PC-9 (cell line): ENCODE data around the gene PTPRD. TPM values are rescaled to one million over a fixed set of nuclear protein-coding genes. Genes with fewer than 3 reads are reported as not detected.

Experiments used
- BruUV-seq: library from RNA; stranded (reverse); fragments of 400-500 nt; replicated peaks from 2 replicates; lab custom pipeline; 2021; lab: Mats Ljungman, UMichigan
- CTCF ChIA-PET: fragments of 300-600 bp; sonication (Branson Sonifier 250); formaldehyde crosslinking; loops from one replicate; lab custom pipeline; 2022; ENCODE audit warnings: antibody characterized with exemption; lab: Charles Lee
- POLR2A ChIA-PET: fragments of 300-600 bp; sonication (Branson Sonifier 250); formaldehyde crosslinking; loops from one replicate; lab custom pipeline; 2022; ENCODE audit warnings: antibody characterized with exemption; ENCODE audit not compliant: unreplicated experiment; lab: Charles Lee
- DNase-seq, 2 experiments: peaks; one replicate each; pipeline versions ENCODE4 v3.0.0 to v3.0.0-alpha.2; 2015 to 2022; ENCODE audit warnings: mixed read lengths in 1 of 2
- H2AFZ ChIP-seq: fragments of 200-600 bp; sonication (generic); 2 replicates; pipeline ENCODE4 v1.8.1; 2017; ENCODE audit warnings: antibody characterized with exemption
- H3F3A ChIP-seq: fragments of 200-600 bp; sonication (generic); 2 replicates; pipeline ENCODE4 v1.8.1; 2017; ENCODE audit warnings: antibody characterized with exemption, mild to moderate bottlenecking, low read depth; ENCODE audit not compliant: insufficient read depth
- H3K27ac ChIP-seq: fragments of 200-600 bp; sonication (generic); 2 replicates; pipeline ENCODE4 v1.6.1; 2016; ENCODE audit warnings: mixed run types
- H3K27me3 ChIP-seq: fragments of 200-600 bp; sonication (generic); 2 replicates; pipeline ENCODE4 v1.6.1; 2016; ENCODE audit warnings: low read depth, mixed run types; ENCODE audit not compliant: insufficient read depth
- H3K36me3 ChIP-seq: fragments of 200-600 bp; sonication (generic); 2 replicates; pipeline ENCODE4 v1.6.1; 2016; ENCODE audit warnings: low read depth, mixed run types
- H3K4me1 ChIP-seq: fragments of 200-600 bp; sonication (generic); replicated peaks from 2 replicates; pipeline ENCODE4 v1.6.1; 2016; ENCODE audit warnings: mixed run types; ENCODE audit not compliant: insufficient read depth
- H3K4me2 ChIP-seq: fragments of 200-600 bp; sonication (generic); 2 replicates; pipeline ENCODE4 v1.6.1; 2017; ENCODE audit warnings: mixed run types
- H3K4me3 ChIP-seq: fragments of 200-600 bp; sonication (generic); 2 replicates; pipeline ENCODE4 v1.6.1; 2016; ENCODE audit warnings: mixed run types
- H3K79me2 ChIP-seq: fragments of 200-600 bp; sonication (generic); 2 replicates; pipeline ENCODE4 v1.6.1; 2017; ENCODE audit warnings: low read depth, mixed run types
- H3K9me2 ChIP-seq: fragments of 200-600 bp; sonication (generic); 2 replicates; pipeline ENCODE4 v1.8.1; 2017; ENCODE audit warnings: mild to moderate bottlenecking; ENCODE audit not compliant: insufficient read depth
- H3K9me3 ChIP-seq: fragments of 200-600 bp; sonication (generic); 2 replicates; pipeline ENCODE4 v1.8.1; 2016; ENCODE audit warnings: low read depth; ENCODE audit not compliant: insufficient read depth
- H4K20me1 ChIP-seq: fragments of 200-600 bp; sonication (generic); 2 replicates; pipeline ENCODE4 v1.8.1; 2017; ENCODE audit not compliant: insufficient read depth
- EZH2 ChIP-seq: fragments of 200-600 bp; sonication (generic); IDR thresholded peaks from 2 replicates; pipeline ENCODE4 v1.8.0; 2017; ENCODE audit warnings: antibody characterized with exemption, low read depth
- intact Hi-C: fragments of 100-400 bp; cut with micrococcal nuclease; formaldehyde crosslinking; loops from one replicate; pipeline ENCODE4 v1.10.0; 2022; ENCODE audit not compliant: unreplicated experiment
- total RNA-seq: library from RNA; stranded (reverse); gene quantifications from 2 replicates; pipeline ENCODE4 v1.2.3, GENCODE V29; 2021
- TF ChIP-seq, protein P1 (sequence below): fragments of 200-600 bp; sonication (generic); conservative IDR thresholded peaks from 2 replicates; pipeline ENCODE4 v1.6.1; 2017; ENCODE audit warnings: mixed run types, antibody characterized with exemption, mild to moderate bottlenecking, moderate library complexity

Gene PTPRD
- total RNA-seq, 1 experiment from 2014 or later: not detected

DNA sequence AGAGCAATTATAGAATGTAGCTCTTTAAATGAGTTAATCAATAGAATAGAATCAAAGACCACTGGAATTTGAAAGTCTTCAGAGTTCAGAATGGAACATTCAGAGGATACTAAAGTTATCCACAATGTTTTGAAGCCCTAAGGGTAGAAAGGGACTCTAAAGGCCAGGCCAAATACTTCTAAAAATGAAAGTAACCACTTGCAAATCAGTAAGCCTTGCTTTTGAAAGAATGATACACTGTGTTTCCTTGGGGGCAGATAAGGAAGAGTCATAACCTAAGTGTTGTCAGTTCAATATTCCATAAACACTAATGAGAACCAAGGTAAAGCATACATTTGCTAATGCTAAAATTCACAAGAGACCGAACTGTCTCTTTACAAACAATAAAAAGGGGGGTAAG, 813.5 kb downstream of the PTPRD start:
- no peaks in the 10 kb centered on the region for H3K9me3 ChIP-seq
- no peaks in the 10 kb centered on the region for H4K20me1 ChIP-seq
- CTCF ChIA-PET: no interaction called here
- POLR2A ChIA-PET: no interaction called here
- no TSS peak for BruUV-seq
- no peaks in the 10 kb centered on the region for H3K36me3 ChIP-seq
- no peak overlapping the region for H3K4me3 ChIP-seq
- H3K79me2 ChIP-seq: no peaks in the 10 kb centered on the region
- H3K4me2 ChIP-seq: no peak overlapping the region
- no peaks in the 10 kb centered on the region for H3F3A ChIP-seq
- H2AFZ ChIP-seq: no peak overlapping the region
- intact Hi-C loops: no loop called here
- H3K27me3 ChIP-seq: no peaks in the 10 kb centered on the region
- H3K9me2 ChIP-seq: no peaks in the 10 kb centered on the region
- no peaks in the 10 kb centered on the region for H3K4me1 ChIP-seq
- TF ChIP-seq, protein P1, sequence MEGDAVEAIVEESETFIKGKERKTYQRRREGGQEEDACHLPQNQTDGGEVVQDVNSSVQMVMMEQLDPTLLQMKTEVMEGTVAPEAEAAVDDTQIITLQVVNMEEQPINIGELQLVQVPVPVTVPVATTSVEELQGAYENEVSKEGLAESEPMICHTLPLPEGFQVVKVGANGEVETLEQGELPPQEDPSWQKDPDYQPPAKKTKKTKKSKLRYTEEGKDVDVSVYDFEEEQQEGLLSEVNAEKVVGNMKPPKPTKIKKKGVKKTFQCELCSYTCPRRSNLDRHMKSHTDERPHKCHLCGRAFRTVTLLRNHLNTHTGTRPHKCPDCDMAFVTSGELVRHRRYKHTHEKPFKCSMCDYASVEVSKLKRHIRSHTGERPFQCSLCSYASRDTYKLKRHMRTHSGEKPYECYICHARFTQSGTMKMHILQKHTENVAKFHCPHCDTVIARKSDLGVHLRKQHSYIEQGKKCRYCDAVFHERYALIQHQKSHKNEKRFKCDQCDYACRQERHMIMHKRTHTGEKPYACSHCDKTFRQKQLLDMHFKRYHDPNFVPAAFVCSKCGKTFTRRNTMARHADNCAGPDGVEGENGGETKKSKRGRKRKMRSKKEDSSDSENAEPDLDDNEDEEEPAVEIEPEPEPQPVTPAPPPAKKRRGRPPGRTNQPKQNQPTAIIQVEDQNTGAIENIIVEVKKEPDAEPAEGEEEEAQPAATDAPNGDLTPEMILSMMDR: no peak
- TF ChIP-seq EZH2: no peak
- DNase-seq: no peak
- H3K27ac ChIP-seq: no peak overlapping the region

- no peak for TF ChIP-seq EZH2
- Histone ChIP-seq H4K20me1 (no peaks in the 10 kb centered on the region), H3K36me3 (no peaks in the 10 kb centered on the region), H3F3A (no peaks in the 10 kb centered on the region), H3K4me3 (no peak overlapping the region), H3K9me3 (no peaks in the 10 kb centered on the region), H3K27me3 (no peaks in the 10 kb centered on the region), H3K4me1 (no peaks in the 10 kb centered on the region), H3K79me2 (no peaks in the 10 kb centered on the region), H3K27ac (no peak overlapping the region), H3K9me2 (no peaks in the 10 kb centered on the region), H2AFZ (no peak overlapping the region), H3K4me2 (no peak overlapping the region)
- intact Hi-C loops: no loop called here
- CTCF ChIA-PET: no interaction called here
- BruUV-seq: no TSS peak
- POLR2A ChIA-PET: no interaction called here
- no peak for DNase-seq
Measured at GRCh38 chr9:9792144-9792857, 820.5 kb downstream of the PTPRD start.

DNA sequence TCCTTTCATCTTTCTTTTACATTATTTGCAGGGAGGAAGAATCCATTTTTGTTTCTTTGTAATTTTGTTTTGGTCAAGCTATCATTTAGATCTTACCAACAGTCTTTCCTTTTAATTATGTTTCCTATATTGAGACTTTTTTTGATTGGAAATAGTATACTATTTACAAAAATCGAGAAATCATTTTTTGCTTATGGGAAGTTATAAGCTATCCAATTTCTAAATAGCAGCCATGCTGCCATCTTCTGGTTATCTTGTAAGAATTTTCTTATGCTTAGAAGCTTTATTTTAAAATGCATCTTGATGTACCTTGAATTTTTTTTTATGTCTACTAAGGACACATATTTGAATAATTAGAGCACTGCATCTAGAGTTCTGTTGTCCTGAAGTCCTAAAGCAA, 821.2 kb downstream of the PTPRD start:
- H3K79me2 ChIP-seq: no peaks in the 10 kb centered on the region

More for the DNA sequence above, 821.2 kb downstream of the PTPRD start:
- Histone ChIP-seq H4K20me1 (no peaks in the 10 kb centered on the region), H3K4me1 (no peaks in the 10 kb centered on the region), H3K9me3 (no peaks in the 10 kb centered on the region), H3K4me3 (no peak overlapping the region), H3K27ac (no peak overlapping the region), H3F3A (no peaks in the 10 kb centered on the region), H3K27me3 (no peaks in the 10 kb centered on the region), H3K36me3 (no peaks in the 10 kb centered on the region), H3K9me2 (no peaks in the 10 kb centered on the region), H3K4me2 (no peak overlapping the region), H2AFZ (no peak overlapping the region)
- CTCF ChIA-PET: no interaction called here
- POLR2A ChIA-PET: no interaction called here
- intact Hi-C loops: no loop called here
- no peak for TF ChIP-seq EZH2
- TF ChIP-seq, protein P1: peak; percentile 17; the same call in 1 of the 2 replicates
- DNase-seq: no peak
- no TSS peak for BruUV-seq
